ENCODE data around the gene BRD9.
"Not testable (repeated sequence)": the region's sequence is repeated elsewhere in the genome, so short reads cannot be mapped to it uniquely, and the experiment has no call there.

BRD9 gene

DNA sequence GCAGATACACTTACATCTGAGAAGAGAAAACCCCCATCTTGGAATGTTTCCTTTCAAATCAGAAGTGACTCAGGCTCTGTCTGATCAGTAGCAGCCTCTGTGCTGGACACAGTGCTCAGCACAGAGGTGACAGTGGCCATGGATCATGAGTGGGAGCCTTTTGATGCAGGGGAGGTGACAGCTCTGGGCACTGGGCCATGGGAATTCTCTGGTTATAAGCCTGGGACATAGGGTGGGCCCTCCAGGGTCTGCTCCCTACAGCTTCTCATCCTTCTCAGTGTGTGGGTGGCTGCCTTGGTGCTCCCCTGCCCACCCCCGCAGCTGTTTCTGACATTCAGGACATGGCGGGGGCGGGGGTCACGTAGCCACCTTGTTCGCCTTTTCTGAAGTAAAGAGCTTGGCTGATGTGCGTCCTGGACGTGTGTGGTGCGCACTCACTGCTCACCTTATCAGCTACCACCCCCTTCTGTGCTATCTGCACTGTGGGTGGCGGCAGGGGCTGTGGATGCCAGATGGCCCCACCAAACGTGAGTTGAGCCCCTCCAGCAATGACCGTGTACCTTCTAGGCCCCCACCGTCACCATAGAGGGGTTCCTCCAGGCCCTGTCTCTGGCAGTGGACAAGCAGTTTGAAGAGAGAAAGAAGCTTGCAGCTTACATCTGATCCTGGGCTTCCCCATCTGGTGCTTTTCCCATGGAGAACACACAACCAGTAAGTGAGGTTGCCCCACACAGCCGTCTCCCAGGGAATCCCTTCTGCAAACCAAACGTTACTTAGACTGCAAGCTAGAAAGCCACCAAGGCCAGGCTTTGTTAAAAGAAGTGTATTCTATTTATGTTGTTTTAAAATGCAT is 24.1 kb upstream of the BRD9 start:
- no peak for TF ChIP-seq POLR2A (IDR thresholded peaks at IDR 0.05; ENCODE audit: low read depth, low read length)
- no peak for FAIRE-seq
- DNase-seq (ENCODE audit: insufficient read length, low spot score) = no peak

DNA sequence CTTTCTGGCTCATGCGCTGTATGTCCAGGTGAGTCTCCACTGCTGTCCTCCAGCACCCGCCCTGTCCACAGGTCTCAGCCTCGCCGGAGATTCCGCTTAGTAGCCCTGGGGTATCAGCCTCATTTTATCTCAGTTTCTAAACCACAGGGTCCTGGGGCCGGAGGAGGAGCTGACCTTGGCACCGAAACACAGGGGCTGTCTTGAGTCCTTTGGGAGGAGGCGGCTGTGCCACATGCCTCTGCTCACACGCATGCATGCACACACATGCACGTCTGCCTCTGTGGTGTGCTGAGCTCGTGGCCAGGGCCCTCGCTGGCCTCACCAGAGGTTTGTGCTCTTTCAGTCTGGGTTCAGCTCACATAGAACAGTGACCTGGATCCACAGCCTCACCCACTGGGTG is 23.3 kb upstream of the BRD9 start:
- no peak for FAIRE-seq

DNA sequence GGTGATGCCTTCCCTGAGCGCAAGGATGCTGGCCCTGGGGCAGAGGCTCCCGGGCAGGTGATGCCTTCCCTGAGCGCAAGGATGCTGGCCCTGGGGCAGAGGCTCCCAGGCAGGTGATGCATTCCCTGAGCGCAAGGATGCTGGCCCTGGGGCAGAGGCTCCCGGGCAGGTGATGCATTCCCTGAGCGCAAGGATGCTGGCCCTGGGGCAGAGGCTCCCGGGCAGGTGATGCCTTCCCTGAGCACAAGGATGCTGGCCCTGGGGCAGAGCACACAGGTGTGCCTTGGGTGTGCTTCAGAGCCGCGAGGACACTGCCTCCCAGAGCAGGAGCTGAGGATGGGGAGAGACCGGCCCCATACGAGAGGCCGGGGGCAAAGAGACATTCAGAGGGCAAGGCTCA is 22.7 kb upstream of the BRD9 start:
- FAIRE-seq; DNase-seq (ENCODE audit: insufficient read length, low spot score): not testable (repeated sequence)

More for the DNA sequence above, 23.3 kb upstream of the BRD9 start:
- TF ChIP-seq POLR2A (IDR thresholded peaks at IDR 0.05; ENCODE audit: low read depth, low read length) = no peak
- no peak for DNase-seq (ENCODE audit: insufficient read length, low spot score)

DNA sequence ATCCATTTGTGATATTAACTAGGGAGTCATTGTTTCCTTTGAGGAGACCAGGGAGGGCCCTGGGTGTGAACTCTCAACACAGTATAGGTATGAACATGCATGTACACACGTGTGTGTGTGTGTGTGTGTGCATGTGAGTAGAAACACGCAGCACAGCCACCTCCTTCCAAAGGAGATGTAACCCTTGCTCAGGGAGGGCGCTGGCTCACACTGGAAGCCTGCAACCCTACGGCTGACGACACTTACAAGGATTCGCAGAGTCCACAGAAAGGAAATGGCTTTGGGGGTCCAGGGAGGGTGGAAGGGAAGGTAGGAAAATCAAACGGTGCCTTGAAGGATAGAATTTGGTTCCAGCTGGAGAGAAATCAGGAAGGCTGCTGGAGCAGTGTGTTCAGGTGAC is 22.0 kb upstream of the BRD9 start:
- DNase-seq (ENCODE audit: insufficient read length, low spot score) (no peak), FAIRE-seq (no peak)
- no peak for TF ChIP-seq POLR2A (IDR thresholded peaks at IDR 0.05; ENCODE audit: low read depth, low read length)

DNA sequence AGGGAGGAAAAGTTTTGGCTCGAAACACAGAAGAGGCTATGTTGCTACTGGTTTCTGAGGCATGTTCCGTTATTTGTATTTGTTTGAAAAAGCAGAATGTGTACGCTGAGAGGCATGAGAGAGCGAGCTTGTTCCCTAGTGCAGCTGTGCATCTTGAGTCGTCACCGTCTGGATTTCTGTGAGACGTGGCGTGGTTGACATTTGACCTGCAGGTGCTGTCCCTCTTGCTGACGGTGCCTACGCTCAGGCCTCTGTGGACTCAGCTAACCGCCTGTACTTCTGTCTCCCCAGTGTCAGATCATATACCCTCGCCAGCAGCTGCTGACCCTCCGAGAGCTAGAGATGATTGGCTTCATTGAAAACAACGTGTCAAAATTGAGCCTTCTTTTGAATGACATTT is 21.6 kb upstream of the BRD9 start:
- no peak for TF ChIP-seq POLR2A (IDR thresholded peaks at IDR 0.05; ENCODE audit: low read depth, low read length)
- FAIRE-seq (no peak), DNase-seq (ENCODE audit: insufficient read length, low spot score) (no peak)

DNA sequence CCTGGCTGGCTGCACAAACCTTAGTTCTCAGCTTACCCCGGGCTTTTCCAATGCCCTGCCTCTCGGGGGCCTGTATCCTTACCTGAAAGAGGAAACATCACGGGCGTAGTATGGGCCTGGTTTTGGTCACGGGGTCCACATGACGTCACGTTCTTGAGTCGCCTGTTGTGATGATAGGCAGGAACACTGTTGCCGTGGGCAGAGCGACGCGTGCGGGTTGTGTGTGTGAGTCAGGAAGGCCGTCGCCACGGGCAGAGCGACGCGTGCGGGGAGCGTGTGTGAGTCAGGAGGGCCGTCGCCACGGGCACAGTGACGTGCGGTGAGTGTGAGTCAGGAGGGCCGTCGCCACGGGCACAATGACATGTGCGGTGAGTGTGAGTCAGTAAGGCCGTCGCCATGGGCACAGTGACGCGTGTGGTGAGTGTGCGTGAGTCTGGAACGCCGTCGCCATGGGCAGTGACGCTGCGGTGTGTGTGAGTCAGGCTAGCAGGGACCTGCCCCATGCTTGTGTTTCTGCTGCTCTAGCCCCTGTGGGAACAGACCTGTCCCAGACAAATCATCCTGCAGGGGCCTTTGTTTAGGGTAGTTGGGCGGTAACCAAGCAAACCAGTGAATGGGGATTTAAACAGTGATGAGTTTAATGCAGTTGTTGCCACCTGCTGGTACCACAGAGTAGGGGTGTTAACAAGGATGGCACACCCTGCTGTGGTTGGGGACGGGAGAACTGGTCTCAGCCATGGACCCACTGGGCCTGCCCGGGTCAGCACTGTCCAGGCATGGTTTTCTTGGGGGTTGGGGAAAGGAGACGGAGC is 19.9 kb upstream of the BRD9 start:
- TF ChIP-seq POLR2A (IDR thresholded peaks at IDR 0.05; ENCODE audit: low read depth, low read length) = no peak
- DNase-seq (ENCODE audit: insufficient read length, low spot score) (peak; percentile 96), FAIRE-seq (peak; percentile 68)

DNA sequence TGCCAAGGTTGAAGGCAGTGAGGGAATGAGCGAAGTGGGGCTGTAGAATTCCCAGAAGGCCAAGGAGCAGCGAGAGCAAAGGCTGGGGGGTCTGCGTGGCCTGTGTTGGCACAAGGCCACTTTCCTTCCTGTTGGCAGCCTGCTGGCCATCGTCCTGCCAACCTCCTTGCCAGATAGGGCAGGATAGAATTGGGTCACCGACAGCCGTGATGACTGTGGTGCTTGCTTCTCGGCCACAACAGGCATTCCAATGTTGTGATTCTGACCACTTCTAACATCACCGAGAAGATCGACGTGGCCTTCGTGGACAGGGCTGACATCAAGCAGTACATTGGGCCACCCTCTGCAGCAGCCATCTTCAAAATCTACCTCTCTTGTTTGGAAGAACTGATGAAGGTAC is 19.0 kb upstream of the BRD9 start:
- DNase-seq (ENCODE audit: insufficient read length, low spot score) = peak; percentile 93
- FAIRE-seq = peak; percentile 87
- no peak for TF ChIP-seq POLR2A (IDR thresholded peaks at IDR 0.05; ENCODE audit: low read depth, low read length)

DNA sequence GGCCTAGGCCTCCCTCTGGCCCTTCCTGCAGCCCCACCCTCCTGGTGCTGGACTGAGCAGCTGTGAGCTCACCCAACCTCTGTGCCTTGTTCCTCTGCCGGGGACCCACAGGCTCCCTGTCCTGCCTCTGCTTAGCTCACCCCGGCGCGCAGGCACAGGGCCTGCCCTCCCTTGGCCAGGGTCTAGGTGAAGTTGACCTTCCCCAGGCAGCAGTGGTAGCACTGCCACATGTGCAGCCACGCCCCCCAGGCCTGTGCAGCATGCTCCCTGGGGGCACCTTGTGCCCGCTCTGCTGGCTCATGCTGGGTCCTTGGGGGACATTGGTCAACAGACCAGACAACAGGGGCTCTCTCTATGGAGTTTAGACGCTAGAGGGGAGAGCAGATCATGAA is 18.2 kb upstream of the BRD9 start:
- DNase-seq (ENCODE audit: insufficient read length, low spot score) (no peak), FAIRE-seq (no peak)
- TF ChIP-seq POLR2A (IDR thresholded peaks at IDR 0.05; ENCODE audit: low read depth, low read length) = no peak

DNA sequence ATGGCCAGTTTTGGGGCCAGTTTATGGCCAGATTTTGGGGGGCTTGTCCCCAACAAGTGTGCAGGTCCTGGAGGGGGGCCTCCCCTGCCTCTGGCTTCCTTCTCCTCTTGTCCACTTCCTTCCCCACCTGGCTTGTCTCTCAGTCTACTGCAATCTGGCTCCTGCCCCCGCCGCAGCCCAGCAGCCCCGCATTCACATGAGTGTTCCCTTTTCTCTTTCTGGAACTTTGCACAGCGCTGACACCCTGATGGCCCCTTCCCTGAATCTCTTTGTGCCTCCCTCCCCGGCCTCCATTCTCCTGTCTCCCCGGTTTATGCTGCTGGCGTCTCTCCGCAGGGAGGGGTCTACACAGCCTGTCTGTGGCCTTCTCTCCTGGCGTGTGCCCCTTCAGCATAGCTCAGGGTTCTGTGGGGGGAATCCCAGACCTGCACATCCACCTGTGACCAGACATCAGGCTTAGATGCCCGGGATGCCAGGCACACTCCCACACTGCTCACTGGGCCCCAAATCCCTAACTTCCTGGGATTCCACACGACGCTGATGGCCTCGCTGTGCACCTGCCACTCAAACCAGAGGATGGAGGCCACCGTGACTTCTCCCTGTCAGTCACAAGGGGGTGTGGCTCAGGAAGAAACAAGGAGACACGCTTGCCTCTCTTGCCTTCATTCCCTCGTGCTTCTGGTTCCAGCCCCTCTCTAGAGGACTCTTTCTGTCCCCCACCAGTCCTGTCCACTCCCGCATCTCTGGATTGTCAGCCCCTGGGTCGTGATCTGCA is 17.6 kb upstream of the BRD9 start:
- DNase-seq (ENCODE audit: insufficient read length, low spot score) = no peak
- no peak for TF ChIP-seq POLR2A (IDR thresholded peaks at IDR 0.05; ENCODE audit: low read depth, low read length)
- FAIRE-seq = no peak

DNA sequence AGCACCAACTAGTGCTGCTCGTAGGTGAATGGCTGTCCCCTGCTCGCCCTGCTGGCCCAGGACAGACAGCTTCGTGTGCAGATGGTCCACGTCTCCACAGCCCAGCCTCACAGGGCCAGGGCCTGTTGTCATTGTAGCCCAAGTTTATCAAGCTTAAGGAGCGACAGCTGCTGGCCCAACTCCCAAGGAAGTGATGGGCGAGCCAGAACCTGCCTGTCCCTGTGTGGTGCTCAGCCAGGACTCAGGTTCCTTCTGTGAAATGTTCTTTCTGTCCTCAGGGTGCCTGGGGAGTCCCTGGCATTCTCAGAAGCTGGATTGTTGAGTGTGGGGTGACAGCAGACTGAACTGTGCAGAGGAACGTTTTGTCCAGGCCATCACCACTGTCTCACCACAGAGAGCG is 16.5 kb upstream of the BRD9 start:
- DNase-seq (ENCODE audit: insufficient read length, low spot score) (no peak), FAIRE-seq (no peak)
- TF ChIP-seq POLR2A (IDR thresholded peaks at IDR 0.05; ENCODE audit: low read depth, low read length) = no peak

DNA sequence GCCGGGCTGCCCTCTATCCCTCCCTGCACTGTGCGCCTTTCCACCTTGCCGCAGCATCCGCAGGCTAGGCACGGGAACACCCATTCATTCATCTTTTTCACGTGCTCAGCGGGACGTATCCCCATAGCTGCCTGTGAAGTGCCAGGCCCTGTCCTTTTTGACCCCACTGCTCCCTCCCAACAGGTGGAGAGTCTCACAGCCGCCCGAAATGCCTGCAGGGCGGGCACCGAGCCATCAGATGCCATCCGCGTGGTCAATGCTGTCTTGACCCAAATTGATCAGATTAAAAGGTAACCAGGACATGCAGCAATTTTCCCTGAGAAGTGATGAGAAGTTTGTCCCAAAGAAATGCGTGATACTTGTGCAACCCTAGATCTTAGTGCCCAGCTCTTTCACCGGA is 15.6 kb upstream of the BRD9 start:
- TF ChIP-seq POLR2A (IDR thresholded peaks at IDR 0.05; ENCODE audit: low read depth, low read length) = no peak
- DNase-seq (ENCODE audit: insufficient read length, low spot score) = no peak
- no peak for FAIRE-seq

DNA sequence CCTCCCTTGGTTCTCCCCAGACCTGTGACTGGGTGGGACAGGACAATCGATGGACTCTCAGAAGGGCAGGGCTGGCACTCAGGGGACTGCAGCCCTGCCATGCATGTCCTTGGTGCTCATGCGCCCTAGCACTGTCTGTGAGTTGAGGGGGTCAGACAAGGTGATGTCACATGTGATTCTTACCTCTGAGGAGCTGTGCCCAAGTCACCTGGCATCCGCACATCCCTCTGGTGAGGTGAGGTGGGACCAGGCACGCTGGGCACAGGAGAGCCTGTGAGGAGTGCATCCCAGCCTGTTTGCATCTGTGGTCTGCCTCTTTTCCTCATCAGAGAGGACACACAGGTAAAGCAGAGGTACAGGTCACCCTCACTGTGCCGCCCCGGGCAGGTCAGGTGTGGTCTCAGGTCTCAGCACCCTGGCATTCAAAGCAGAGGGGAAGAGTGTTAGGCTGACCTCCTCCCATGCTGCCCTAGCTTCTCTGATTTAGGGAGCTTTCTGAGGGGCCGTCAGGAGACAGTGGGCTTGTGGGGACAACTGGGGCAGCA is 14.8 kb upstream of the BRD9 start:
- no peak for FAIRE-seq
- DNase-seq (ENCODE audit: insufficient read length, low spot score) = no peak
- no peak for TF ChIP-seq POLR2A (IDR thresholded peaks at IDR 0.05; ENCODE audit: low read depth, low read length)

DNA sequence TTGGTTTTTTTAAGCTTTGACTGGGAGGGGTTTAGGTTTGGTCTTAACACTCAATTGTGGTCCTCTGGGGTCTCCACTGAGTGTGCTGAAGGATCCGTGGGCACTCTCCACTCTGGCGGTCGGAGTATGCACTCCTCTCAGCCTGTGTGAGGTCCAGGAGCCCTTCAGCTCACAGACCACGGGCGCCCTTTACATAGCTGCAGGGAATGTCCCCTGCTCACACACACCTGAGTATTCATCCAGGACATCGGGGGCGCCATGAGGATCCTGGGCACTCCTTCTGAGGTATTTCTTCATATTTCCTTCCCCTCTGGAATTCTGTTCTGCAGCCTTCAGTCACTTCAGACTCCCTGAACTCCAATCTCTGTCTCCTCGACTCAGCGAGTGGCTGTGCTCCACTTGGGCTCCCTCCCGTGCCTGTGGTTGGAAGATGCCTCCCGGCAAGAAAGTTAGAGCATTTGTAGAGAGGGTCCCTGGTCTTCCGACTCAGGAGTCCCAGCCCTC is 12.6 kb upstream of the BRD9 start:
- TF ChIP-seq POLR2A (IDR thresholded peaks at IDR 0.05; ENCODE audit: low read depth, low read length) = no peak
- FAIRE-seq (no peak), DNase-seq (ENCODE audit: insufficient read length, low spot score) (no peak)

DNA sequence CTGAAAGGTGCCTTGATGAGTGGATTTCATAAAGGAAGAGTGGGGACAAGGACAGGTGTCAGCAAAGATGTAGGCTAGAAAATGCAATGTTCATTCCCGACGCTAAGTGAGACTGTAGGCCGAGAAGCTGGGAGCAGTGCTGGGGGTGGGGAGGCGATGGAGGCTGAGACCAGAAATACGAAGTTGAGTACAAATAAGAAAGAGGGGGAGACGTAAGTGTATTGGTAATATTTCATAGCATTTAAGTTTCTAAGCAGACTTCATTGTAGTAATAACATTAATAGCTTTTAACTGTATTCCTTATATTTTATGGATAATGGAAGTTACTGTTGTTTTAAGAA is 11.1 kb upstream of the BRD9 start:
- FAIRE-seq = no peak
- DNase-seq (ENCODE audit: insufficient read length, low spot score) = no peak
- TF ChIP-seq POLR2A (IDR thresholded peaks at IDR 0.05; ENCODE audit: low read depth, low read length) = no peak

Data from H54 (cell line).